ENCODE measurements around the gene ASCC3.
"Not testable (repeated sequence)": the region's sequence is repeated elsewhere in the genome, so short reads cannot be mapped to it uniquely, and the experiment has no call there.

The ASCC3 gene

GRCh38 chr6:100845676-100846075 lies 35.5 kb downstream of the ASCC3 start:
- H3K4me3 ChIP-seq (ENCODE audit: low read depth, low read length, poor library complexity, severe bottlenecking) = no peak overlapping the region
- H3F3A ChIP-seq (ENCODE audit: insufficient read depth, low read length) = no peaks in the 10 kb centered on the region
- no peak overlapping the region for H2AFZ ChIP-seq (ENCODE audit: low read length)
- H3K9me2 ChIP-seq (ENCODE audit: low read depth, low read length) = no peaks in the 10 kb centered on the region
- no peak overlapping the region for H3K9ac ChIP-seq (ENCODE audit: low read length)
- peaks cover 35% of the 10 kb centered on the region for H3K36me3 ChIP-seq (ENCODE audit: insufficient read depth, low read length)
- H3K4me2 ChIP-seq (ENCODE audit: low read length) = no peak overlapping the region
- H3K27ac ChIP-seq (ENCODE audit: low read depth, low read length, poor library complexity, severe bottlenecking) = no peak overlapping the region
- TF ChIP-seq CTCF (IDR thresholded peaks at IDR 0.05; ENCODE audit: low read length) = no peak
- no peak for TF ChIP-seq EZH2 (IDR thresholded peaks at IDR 0.05; ENCODE audit: borderline replicate concordance, low read length)
- H3K79me2 ChIP-seq (ENCODE audit: insufficient read depth, low read length) = peaks cover 11% of the 10 kb centered on the region; the same call in 1 of the 2 replicates
- no peaks in the 10 kb centered on the region for H4K20me1 ChIP-seq (ENCODE audit: insufficient read depth, low read length)
- H3K27me3 ChIP-seq (ENCODE audit: insufficient read depth, low read length) = no peaks in the 10 kb centered on the region
- no peaks in the 10 kb centered on the region for H3K4me1 ChIP-seq (ENCODE audit: insufficient read depth, low read length, severe bottlenecking)
- H3K9me3 ChIP-seq (ENCODE audit: low read length) = no peaks in the 10 kb centered on the region

GRCh38 chr6:100839419-100839818 lies 41.7 kb downstream of the ASCC3 start:
- no peak overlapping the region for H3K9ac ChIP-seq (ENCODE audit: low read length)
- no peaks in the 10 kb centered on the region for H3K9me3 ChIP-seq (ENCODE audit: low read length)
- no peak overlapping the region for H3K4me3 ChIP-seq (ENCODE audit: low read depth, low read length, poor library complexity, severe bottlenecking)
- no peaks in the 10 kb centered on the region for H3K27me3 ChIP-seq (ENCODE audit: insufficient read depth, low read length)
- peaks cover 15% of the 10 kb centered on the region; the same call in 1 of the 2 replicates for H3K79me2 ChIP-seq (ENCODE audit: insufficient read depth, low read length)
- no peak overlapping the region for H2AFZ ChIP-seq (ENCODE audit: low read length)
- H3F3A ChIP-seq (ENCODE audit: insufficient read depth, low read length) = no peaks in the 10 kb centered on the region
- no peak for TF ChIP-seq EZH2 (IDR thresholded peaks at IDR 0.05; ENCODE audit: borderline replicate concordance, low read length)
- H3K9me2 ChIP-seq (ENCODE audit: low read depth, low read length) = no peaks in the 10 kb centered on the region
- no peak overlapping the region for H3K4me2 ChIP-seq (ENCODE audit: low read length)
- H3K4me1 ChIP-seq (ENCODE audit: insufficient read depth, low read length, severe bottlenecking) = no peaks in the 10 kb centered on the region
- H4K20me1 ChIP-seq (ENCODE audit: insufficient read depth, low read length) = no peaks in the 10 kb centered on the region
- peaks cover 32% of the 10 kb centered on the region for H3K36me3 ChIP-seq (ENCODE audit: insufficient read depth, low read length)
- no peak overlapping the region for H3K27ac ChIP-seq (ENCODE audit: low read depth, low read length, poor library complexity, severe bottlenecking)

- H2AFZ ChIP-seq (ENCODE audit: low read length) = no peak overlapping the region
- H3K27ac ChIP-seq (ENCODE audit: low read depth, low read length, poor library complexity, severe bottlenecking) = no peak overlapping the region
- no peaks in the 10 kb centered on the region for H3F3A ChIP-seq (ENCODE audit: insufficient read depth, low read length)
- H3K9me2 ChIP-seq (ENCODE audit: low read depth, low read length) = no peaks in the 10 kb centered on the region
- peaks cover 32% of the 10 kb centered on the region for H3K36me3 ChIP-seq (ENCODE audit: insufficient read depth, low read length)
- no peaks in the 10 kb centered on the region for H3K27me3 ChIP-seq (ENCODE audit: insufficient read depth, low read length)
- H3K79me2 ChIP-seq (ENCODE audit: insufficient read depth, low read length) = peaks cover 10% of the 10 kb centered on the region; the same call in 1 of the 2 replicates
- no peaks in the 10 kb centered on the region for H3K4me1 ChIP-seq (ENCODE audit: insufficient read depth, low read length, severe bottlenecking)
- no peaks in the 10 kb centered on the region for H4K20me1 ChIP-seq (ENCODE audit: insufficient read depth, low read length)
- no peak overlapping the region for H3K4me3 ChIP-seq (ENCODE audit: low read depth, low read length, poor library complexity, severe bottlenecking)
- TF ChIP-seq EZH2 (IDR thresholded peaks at IDR 0.05; ENCODE audit: borderline replicate concordance, low read length) (no peak), CTCF (IDR thresholded peaks at IDR 0.05; ENCODE audit: low read length) (no peak)
- H3K4me2 ChIP-seq (ENCODE audit: low read length) = no peak overlapping the region
- no peak overlapping the region for H3K9ac ChIP-seq (ENCODE audit: low read length)
- H3K9me3 ChIP-seq (ENCODE audit: low read length) = no peaks in the 10 kb centered on the region
Observed at GRCh38 chr6:100838011-100838410, 43.1 kb downstream of the ASCC3 start.

- Histone ChIP-seq H3F3A (ENCODE audit: insufficient read depth, low read length) (no peaks in the 10 kb centered on the region), H2AFZ (ENCODE audit: low read length) (no peak overlapping the region), H3K9me2 (ENCODE audit: low read depth, low read length) (0 out of 2 replicates have a peak, but pooled peaks cover 3% of the 10 kb centered on the region), H3K27ac (ENCODE audit: low read depth, low read length, poor library complexity, severe bottlenecking) (no peak overlapping the region), H3K4me2 (ENCODE audit: low read length) (no peak overlapping the region), H3K9me3 (ENCODE audit: low read length) (0 out of 2 replicates have a peak, but pooled peaks cover 2% of the 10 kb centered on the region), H3K79me2 (ENCODE audit: insufficient read depth, low read length) (peaks cover 7% of the 10 kb centered on the region; the same call in 1 of the 2 replicates), H3K27me3 (ENCODE audit: insufficient read depth, low read length) (no peaks in the 10 kb centered on the region), H3K4me1 (ENCODE audit: insufficient read depth, low read length, severe bottlenecking) (no peaks in the 10 kb centered on the region), H3K4me3 (ENCODE audit: low read depth, low read length, poor library complexity, severe bottlenecking) (no peak overlapping the region), H4K20me1 (ENCODE audit: insufficient read depth, low read length) (no peaks in the 10 kb centered on the region), H3K9ac (ENCODE audit: low read length) (no peak overlapping the region), H3K36me3 (ENCODE audit: insufficient read depth, low read length) (peaks cover 33% of the 10 kb centered on the region)
- no peak for TF ChIP-seq EZH2 (IDR thresholded peaks at IDR 0.05; ENCODE audit: borderline replicate concordance, low read length)
- TF ChIP-seq CTCF (IDR thresholded peaks at IDR 0.05; ENCODE audit: low read length) = no peak
Observed at GRCh38 chr6:100833972-100834574, 47.1 kb downstream of the ASCC3 start.

GRCh38 chr6:100829077-100829595 lies 52.0 kb downstream of the ASCC3 start:
- not testable (repeated sequence) for H3K9me3 ChIP-seq (ENCODE audit: low read length); H2AFZ ChIP-seq (ENCODE audit: low read length); H3K9ac ChIP-seq (ENCODE audit: low read length); H3K4me2 ChIP-seq (ENCODE audit: low read length); H4K20me1 ChIP-seq (ENCODE audit: insufficient read depth, low read length); H3K4me3 ChIP-seq (ENCODE audit: low read depth, low read length, poor library complexity, severe bottlenecking); H3F3A ChIP-seq (ENCODE audit: insufficient read depth, low read length); H3K79me2 ChIP-seq (ENCODE audit: insufficient read depth, low read length); H3K4me1 ChIP-seq (ENCODE audit: insufficient read depth, low read length, severe bottlenecking); H3K9me2 ChIP-seq (ENCODE audit: low read depth, low read length); H3K27me3 ChIP-seq (ENCODE audit: insufficient read depth, low read length); H3K27ac ChIP-seq (ENCODE audit: low read depth, low read length, poor library complexity, severe bottlenecking)
- peaks cover 16% of the 10 kb centered on the region for H3K36me3 ChIP-seq (ENCODE audit: insufficient read depth, low read length)

All from OCI-LY1 (cell line).